ENCODE results near the gene NPAS3.

The NPAS3 gene

GRCh38 chr14:33271891-33272290 is 333.2 kb downstream of the NPAS3 start:
- no peak for DNase-seq

DNA sequence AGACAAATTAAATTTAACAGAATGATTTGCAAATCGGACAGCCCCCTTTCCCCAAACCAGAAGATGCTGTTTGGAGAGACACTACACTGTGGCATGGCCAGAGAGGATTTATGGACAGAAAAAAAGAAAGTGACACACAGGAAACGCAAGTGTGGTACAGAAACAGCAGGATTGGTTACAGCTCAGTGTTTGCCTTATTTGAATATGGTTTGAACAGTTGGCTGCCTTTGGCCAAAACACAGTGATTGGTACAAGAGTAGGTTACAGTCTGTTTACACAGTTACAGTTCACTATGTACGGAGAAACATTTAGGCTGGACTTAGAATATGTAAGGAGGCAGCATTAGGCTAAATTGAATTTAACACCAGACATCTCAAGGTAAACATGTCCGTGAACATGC is 335.3 kb downstream of the NPAS3 start:
- no peak for DNase-seq

DNA sequence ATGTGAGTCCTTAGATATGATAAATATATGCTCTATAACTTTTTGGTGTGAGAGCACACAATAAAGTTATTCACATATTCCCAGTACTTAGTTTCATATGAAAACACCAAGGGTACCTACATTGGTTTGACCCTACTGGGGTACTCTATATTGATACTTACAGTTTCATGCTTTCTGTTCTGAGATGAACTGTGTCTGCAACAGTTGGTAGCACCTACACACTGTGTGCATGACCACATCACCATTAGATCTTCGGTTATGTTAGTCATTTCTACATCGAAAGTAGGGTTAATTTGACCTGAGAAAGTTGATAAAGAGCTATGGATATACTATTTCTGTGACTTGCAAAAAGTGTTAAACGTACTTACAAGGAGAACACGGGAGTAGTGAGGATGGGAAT is 337.2 kb downstream of the NPAS3 start:
- DNase-seq: no peak

GRCh38 chr14:33279865-33280264 is 341.2 kb downstream of the NPAS3 start:
- DNase-seq: no peak

DNA sequence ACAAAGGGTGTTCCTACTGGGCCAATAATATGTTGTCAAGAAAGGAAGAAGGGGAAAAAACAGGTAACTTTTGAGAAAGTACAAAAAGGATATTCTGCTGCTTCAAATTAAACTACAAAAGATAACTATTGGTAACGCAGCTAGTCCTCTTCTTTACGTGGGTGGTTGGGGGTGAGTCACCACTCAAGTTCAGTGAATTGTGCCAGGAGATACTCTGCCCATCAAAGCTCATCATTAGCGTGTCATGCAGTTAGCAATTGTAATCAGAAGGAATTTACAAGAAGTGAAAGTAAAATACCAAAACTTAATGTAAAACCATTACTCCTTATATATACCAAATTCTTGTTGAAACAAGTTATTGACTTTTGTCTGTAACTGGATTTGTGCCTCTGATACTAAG is 342.0 kb downstream of the NPAS3 start:
- no peak for DNase-seq

- no peak for DNase-seq
Observed at GRCh38 chr14:33282331-33283230, 343.9 kb downstream of the NPAS3 start.

DNA sequence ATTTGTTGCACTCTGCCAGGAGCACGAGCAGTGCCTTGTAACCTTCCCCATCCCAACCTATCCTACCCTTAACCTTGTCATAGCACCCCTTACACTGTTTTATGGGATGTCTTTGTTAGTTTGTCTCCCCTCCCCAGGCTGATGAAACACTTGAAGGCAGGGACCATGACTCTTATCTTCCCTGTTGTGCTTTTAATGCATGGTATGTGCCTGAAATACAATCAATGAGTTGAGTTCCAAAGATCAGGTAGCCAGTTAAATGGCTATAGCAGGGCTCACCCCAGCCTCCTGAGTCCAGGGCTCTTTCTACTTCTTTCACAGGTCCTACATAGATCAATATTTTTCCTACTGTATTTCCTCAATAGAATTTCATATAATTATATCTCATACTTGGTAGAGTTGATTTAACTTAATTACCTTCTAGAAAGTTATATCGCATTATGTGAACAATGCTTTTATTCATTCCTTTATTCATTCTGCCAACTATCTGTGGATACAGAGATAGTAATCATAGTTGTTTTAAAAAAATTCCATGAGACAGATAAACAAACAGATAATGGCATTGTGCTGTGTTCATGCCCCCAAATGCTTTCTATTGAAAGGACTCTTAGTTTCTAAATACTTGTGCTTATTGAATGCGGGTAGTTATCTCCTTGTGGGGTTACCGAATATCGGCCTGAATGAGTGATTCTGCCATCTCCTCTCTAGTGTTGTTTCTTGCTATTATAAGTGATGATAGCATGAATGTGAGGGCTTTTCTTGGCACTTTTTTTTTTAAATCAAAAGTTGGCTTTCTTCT is 347.4 kb downstream of the NPAS3 start:
- DNase-seq: no peak

DNA sequence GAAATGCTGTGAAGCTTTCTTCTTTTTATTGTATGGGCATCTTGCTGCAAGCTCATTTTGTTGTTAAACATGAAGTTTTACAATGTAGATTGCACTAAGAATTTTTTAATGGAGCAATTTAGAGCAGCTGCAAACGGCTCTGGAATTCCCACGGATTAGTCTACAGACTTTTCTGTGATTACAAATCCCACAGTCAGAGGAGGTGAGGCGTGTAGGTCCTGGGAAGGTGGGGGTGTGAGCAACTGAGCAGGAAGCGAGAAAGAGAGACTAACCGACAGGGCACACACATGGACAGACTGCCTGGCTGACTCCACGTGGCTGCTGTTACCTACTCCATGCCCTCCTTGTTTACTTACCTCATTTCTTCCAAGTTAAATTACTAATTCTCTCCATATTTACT is 348.5 kb downstream of the NPAS3 start:
- DNase-seq: no peak

DNA sequence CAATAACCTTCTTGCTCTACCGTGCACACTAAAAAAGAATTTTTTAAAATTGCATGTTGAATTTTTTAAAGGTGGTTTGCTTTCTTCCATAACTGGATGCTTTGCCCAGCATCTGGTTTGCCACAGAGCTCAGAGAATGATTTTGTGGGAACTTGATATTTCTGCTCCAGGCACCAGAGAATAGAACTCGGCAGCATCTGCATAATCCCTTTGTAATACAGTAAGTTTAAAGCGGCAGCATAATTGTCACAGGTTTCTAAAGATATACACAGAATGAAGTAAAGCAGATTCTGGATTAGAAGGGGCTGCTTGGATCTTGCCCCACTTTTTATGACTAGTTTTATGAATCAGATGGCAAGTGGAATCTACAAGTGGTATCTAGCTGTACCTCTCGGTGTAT is 352.0 kb downstream of the NPAS3 start:
- DNase-seq: no peak

- DNase-seq: no peak
Observed at GRCh38 chr14:33291529-33292104, 352.9 kb downstream of the NPAS3 start.

DNA sequence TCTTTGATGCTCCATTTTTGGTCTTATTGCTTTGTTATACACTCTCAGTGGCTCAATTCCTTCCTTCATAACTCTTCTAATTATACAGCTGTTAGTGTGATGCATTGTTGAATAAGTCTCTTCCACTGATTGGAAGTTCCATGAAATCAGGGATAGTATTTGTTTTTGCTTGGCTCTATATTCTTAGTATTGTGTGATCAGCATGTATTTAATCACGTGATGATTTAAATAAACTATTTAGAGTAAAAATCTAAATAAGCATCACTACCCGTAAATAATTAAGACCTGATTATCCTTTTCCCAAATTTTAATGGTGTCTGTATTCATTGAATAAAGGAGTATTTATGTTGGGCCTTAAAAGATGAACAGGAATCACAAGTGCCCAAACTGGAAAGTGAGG is 355.7 kb downstream of the NPAS3 start:
- no peak for DNase-seq

DNA sequence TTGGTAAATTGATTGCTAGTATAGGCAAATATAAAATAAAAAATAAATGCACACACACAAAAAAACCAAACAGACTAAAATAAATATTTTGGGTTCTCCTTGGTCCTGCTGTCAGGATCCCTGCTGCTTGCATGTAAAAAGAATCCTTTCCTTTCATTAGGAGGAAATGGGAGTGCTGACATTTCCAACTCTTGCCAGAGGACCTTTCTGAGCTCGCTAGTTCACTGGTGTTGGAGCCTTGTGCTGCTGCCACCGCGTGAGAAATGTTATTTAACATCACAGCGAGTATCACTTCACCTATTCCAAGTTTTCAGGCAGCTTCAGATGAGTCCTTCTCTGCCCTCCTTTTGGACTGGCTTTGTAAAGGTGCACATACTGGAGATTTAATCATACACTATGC is 358.9 kb downstream of the NPAS3 start:
- no peak for DNase-seq

- no peak for DNase-seq
Observed at GRCh38 chr14:33307691-33308251, 369.1 kb downstream of the NPAS3 start.

DNA sequence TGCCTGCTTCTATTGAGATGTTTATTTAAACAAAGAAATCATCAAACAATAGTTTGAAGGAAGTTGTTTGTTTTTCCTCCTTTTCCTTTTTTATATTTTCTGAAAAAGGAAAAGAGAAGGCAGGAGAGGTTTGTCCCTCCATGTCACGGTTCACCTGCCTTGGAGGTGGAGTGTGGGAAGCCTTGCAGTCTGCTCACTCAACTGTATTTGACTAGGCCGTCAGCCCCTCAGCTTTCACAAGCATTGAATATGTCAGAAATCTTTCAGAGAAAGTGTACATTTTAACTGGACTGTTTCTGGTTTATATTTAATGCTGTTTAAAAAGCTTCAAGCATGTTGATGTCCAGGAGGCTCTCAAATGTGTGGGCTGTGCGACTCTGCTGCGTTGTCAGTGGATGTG is 370.4 kb downstream of the NPAS3 start:
- no peak for DNase-seq

GRCh38 chr14:33315217-33315616 is 376.5 kb downstream of the NPAS3 start:
- no peak for DNase-seq

DNA sequence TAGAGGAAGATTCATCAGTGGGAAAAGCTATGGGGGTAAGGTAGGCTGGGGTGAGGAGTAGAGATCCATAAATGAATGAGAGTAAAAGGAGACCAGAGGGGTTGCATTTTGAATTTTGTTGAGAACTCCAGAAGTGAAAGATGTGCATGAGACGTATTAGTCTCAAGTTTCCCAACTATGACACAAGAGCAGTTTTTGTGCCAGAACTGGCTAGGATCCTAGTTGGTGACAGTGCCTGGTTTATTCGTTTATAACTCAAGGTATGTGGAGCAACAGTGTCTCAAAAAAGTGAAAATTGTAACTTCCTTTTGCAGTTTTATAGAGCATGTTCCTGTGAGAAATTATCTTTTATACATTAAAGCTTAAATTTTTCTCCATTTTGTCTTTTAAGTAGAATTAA is 377.0 kb downstream of the NPAS3 start:
- DNase-seq: no peak

GRCh38 chr14:33317675-33318074 is 379.0 kb downstream of the NPAS3 start:
- DNase-seq: no peak

DNA sequence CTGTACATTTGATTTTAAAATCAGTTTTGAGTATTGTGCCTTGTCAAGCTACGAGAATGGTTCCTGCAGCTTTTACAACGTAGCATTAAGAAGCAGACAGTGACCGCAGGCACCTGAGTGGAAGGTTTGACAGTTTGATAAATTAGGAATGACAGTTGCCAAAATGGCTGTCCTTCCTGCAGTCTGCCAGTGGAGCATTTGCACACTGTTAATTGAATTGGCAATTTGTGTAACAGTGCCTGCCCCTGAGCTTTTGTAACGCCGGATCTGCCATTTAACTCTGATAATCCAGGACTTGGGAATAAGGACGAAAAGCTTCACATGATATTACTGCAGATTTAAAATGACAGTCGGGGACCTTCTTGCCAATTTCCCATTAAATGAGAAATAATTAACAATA is 385.3 kb downstream of the NPAS3 start:
- no peak for DNase-seq

DNA sequence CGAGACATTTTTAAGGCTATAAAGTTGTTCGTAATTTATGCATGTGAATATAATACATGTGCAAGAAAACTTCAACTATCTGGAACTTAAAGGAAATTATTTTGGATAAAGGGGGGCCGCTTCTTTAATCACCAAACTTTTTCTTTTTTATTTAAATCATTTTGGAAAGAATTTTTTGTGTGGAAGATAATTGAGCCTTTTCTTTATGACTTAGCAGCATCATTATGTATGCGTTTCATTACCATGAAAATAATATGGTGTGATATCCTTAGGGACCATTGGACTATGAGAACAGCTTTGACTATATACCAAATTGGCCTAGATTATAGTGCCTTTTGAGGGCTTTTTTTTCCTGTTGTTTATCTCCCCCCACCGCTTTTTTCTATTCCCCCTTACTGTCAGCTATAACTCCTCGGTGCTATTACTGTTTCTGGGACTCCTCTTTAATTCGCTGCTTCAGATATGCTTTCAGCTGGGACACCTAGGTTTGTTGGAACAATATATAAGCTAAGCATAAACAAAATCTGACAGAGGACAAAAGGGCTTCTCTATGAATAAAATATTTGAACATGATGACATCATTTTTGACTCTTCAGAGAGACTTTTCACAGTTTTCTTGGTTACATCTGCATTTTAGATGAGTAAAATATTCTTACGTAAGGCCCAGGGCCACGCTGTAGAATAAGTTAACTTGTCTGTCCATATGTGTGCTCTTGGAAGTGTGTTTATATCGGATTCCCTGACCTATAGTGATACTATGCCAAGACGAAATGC is 392.7 kb downstream of the NPAS3 start:
- no peak for DNase-seq

DNA sequence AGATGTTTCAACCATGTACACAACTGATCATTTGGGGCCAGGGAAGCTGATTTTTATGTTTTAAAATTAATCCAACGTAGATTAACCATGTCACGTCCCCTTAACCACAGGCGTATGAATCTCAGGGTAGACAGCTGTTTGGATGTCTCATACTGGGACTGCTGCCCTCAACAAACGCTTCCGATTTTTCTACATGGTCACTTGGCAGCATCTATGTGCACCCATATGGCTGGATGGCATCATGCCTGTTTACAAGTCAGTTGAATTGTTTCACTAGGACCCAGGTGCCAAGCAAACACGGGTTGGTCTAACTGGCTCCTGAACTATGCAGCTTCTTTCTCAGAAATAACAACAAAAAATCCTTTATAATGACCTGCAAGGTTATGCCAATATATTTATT is 393.8 kb downstream of the NPAS3 start:
- no peak for DNase-seq

DNA sequence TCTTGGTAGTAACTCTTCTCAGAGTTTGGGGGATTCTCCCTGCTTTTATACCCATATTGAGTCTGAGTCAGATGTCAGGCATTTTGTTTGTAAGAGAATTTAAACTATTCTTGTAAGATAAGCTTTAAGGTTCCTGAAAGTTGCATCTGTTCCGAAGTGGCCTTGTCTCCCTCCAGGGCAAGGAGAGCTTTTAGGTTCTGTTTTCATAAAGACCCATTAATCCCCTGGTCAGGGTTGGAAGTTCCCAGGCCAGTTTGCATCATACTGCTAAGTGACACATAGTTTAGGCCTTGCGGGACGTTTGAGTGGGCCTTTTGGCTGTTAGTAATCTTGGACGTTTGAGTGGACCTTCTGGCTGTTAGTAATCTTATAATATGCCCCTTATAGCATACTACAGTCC is 396.7 kb downstream of the NPAS3 start:
- DNase-seq: no peak

- no peak for DNase-seq
Observed at GRCh38 chr14:33342299-33342974, 403.8 kb downstream of the NPAS3 start.

All from CD4-positive, alpha-beta T cell treated with Interleukin-17A for 1 hour (primary cell).